GM19193 (cell line): ENCODE measurements around the gene NEK5.

Experiments used
- POLR2A ChIP-seq: IDR thresholded peaks from 4 replicates; pipeline ENCODE4 v1.6.1; 2011; ENCODE audit not compliant: insufficient read depth, insufficient read length; ENCODE audit errors: extremely low read depth

The NEK5 gene

DNA sequence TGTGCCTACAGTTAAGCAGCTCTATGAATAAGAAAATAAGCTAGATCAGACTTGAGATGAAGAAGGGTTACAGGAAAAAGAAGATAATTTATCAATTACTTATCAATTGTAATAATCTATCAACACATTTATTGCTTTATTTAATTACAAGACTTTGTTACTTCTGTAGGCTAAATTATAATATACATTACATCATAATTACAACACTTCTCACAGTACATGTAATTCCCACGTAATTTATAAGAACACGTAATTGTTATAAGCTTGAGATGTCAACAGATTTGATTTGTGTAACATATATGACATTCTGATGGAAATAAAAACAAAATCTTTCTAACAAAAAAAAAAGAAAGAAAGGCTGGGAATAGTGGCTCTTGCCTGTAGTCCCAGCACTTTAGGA, 36.8 kb downstream of the NEK5 start:
- no peak for TF ChIP-seq POLR2A

DNA sequence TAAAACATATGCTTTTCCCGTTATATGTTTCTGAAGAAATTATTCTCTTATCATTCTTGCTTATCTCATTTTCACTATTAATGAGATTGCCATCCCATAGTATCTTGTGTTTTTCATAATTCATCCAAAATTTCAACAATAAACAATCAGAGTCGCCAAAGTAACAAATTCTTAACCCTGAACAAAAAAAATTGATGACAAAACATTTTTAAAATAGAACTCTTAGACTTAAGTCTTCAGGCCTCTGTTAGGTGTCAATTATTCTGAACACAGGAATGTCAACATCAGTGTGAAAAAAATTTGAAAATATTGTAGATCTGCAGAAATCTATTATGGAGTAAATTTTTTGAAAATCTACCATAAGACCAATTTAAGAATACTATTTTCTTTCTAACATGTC, 37.4 kb downstream of the NEK5 start:
- TF ChIP-seq POLR2A = no peak

DNA sequence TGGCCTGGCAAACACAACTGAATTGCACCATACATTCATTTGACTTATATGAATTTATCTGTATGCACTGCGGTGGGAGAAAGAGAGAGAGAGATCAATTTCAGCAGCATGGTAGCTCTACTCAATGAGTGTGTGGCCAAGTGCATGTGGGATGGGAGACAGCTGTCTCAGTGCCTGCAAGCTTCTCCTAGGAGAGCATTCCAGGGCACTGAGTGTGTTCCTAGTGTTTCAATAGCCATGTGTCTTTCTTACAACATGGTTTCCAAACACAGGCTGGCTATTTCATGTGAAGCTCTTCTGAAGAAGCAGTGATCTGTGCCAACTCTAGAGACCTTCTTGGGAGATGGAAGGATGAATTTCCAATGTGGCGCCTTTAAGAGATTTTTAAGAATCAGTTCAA, 43.5 kb downstream of the NEK5 start:
- no peak for TF ChIP-seq POLR2A

DNA sequence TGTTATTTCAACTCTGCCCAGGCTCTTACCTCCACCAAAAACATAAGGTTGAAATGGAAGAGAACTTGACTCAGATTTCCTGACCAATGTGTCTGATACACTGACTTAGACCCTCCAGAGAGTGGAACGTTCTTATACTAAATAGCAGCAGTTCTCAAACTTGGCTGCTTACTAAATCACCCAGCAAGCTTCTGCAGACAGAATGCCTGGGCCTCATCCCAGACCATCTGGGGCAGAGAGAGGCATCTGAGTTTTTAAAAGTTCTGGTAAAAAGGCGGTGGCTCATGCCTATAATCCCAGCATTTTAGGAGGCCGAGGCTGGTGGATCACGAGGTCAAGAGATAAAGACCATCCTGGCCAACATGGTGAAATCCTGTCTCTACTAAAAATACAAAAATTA, 46.3 kb downstream of the NEK5 start:
- TF ChIP-seq POLR2A = no peak

DNA sequence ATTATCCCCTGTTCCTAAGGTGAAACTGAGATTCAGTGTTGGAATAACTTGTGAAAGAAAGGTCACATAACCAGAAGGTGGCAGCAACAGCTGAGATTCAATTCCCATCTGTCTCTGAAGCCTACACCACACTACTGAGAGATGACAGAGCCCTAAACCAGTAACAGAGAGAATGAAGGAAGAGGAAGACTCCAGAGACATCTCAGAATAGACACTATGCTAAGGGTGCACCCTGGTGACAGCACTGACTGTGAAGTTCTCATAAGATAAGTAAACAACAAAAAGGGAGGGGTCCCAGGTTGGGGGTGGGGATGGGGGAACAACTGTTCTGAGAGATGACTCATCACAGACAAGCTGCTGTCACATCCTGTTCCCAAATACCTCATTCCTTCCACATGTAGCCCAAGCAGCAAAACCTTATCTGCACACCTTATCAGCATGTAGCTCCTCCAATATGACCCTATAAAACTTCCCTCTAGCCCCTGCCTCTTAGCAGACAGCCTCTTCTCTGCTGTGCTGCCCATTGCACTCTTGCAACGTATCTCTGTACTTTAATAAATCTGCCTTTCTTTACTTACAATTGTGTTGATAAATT, 57.8 kb downstream of the NEK5 start:
- TF ChIP-seq POLR2A = no peak

DNA sequence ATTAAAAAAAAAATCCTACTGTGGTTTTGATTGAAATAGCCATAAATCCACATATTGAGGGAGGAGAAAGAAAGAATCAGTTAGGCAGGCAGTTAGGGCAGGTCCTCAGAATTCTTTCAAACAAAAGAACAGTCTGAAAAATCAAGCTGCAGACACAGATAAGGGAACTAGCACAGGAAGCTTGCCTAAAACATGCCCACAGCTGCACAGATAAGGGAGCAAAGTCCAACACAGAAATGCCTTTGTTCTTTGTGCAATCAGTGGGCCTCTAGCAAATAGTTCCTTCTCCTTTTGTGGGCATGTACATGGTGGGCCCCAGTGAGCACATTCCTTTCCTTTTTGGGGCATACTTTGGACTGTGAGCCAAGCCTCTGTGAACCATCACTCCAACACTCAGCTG, 61.6 kb downstream of the NEK5 start:
- TF ChIP-seq POLR2A = no peak

DNA sequence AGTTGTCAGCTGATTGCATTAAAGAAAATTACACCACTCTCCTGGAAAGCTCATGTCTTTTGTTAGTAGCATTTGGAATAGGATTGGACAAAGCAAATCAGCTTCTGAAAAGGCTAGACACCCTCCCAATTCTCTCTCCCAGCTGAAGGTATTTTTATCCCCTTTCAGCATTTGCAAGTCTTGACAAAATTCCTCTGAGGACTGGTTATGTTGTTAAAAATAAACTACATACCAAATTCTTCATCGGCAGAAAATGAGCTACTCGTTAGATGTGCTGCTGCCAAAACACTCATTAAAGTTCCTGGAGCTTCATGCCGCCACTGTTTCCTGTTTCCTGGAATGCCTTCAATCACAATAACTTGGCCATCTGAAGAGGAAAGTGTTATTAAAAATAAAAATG, 67.3 kb downstream of the NEK5 start:
- no peak for TF ChIP-seq POLR2A

DNA sequence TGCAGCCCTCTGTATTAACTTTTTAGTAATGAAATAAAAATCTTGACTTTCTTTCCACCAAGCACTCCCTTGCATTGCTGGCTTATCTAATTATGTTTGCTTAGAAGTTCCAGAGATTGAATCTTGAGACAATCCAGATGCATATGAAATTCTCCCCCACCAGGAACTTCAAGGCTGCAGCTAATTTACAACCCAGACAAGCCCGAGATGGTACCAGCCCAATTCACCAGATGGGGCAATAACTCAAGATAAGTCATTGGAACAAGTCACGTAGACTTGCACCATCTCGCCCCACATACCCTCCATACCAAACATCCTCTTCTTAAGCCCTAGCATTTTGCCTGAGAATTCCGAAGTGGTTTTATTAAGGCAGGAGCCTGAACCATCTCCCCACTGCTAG, 75.4 kb downstream of the NEK5 start:
- TF ChIP-seq POLR2A = no peak

DNA sequence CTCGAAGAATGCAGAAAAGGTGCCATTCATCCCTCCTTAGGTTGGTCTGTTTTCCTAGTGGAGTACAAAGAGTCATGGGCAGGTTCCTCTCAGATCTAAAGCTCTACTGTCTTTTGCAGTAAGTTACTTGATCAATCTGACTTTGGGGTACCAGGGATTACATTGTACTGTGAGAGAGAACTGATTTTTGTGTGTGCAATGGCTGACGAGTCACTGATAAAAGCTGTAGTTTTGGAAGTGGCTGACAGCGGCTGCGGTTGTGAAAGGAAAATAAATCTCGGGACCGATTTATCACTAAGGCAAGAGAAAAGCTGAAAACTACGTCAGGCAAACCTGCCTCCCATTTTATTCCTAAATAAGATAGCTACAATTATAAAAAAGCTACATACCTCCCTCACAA, 77.5 kb downstream of the NEK5 start:
- TF ChIP-seq POLR2A = no peak

DNA sequence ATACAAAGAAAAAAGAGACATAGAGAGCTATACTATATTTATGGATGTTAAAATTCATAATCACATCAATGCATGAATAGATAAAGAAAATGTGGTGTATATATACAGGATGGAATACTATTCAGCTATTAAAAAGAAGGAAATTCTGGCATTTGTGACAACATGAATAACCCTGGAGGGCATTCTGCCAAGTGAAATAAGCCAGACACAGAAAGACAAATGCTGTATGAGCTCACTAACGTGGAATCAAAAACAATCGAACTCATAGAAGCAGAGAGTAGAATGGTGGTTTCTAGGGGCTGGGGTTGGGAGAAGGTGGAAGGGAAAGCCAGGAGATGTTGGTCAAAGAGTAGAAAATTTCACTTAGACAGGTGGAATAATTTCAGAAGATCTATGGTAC, 80.4 kb downstream of the NEK5 start:
- TF ChIP-seq POLR2A = no peak

DNA sequence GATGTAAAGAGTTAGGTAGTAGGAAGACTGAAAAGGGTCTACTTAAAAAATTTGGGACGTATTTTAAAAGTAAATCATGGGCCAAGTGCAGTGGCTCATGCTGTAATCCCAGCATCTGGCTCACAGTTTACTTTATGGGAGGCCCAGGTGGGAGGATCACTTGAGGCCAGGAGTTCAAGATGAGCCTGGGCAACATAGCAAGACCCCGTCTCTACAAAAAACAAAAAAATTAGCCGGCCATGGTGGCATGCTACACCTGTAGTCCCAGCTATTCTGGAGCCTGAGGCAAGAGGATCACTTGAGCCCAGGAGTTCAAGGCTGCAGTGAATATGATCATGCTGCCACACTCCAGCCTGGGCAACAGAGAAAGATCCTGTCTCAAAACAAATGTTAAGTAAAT, 81.4 kb downstream of the NEK5 start:
- TF ChIP-seq POLR2A = no peak

DNA sequence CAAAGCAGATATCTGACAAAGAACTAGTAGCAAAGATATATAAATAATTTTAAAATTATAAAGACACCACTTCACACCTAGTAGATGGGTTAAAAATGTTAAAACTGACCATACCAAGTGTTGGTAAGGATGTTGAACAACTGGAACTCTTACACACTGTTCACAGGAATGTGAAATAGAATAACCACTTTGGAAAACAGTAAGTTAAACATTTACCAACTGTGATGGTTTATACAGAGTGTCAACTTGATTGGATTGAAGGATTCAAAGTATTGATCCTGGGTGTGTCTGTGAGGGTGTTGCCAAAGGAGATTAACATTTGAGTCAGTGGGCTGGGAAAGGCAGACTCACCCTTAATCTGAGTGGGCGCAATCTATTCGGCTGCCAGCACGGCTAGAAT, 85.2 kb downstream of the NEK5 start:
- TF ChIP-seq POLR2A = no peak

DNA sequence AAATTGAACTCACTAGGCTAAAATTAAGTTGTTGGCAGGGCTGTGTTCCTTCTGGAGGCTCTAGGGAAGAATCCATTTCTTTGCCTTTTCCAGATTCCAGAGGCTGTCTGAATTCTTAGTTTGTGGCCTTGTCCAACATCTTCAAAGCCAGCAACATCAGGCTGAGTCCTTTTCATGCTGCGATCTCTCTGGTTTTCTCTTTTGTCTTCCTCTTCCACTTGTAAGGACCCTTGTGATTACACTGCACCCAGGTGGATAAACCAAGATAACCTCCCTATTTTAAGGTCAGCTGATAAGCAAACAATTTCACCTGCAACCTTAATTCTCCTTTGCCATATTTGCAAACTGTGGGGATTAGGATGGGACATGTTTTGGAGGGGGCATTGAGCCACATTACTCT, 92.8 kb downstream of the NEK5 start:
- TF ChIP-seq POLR2A = no peak

DNA sequence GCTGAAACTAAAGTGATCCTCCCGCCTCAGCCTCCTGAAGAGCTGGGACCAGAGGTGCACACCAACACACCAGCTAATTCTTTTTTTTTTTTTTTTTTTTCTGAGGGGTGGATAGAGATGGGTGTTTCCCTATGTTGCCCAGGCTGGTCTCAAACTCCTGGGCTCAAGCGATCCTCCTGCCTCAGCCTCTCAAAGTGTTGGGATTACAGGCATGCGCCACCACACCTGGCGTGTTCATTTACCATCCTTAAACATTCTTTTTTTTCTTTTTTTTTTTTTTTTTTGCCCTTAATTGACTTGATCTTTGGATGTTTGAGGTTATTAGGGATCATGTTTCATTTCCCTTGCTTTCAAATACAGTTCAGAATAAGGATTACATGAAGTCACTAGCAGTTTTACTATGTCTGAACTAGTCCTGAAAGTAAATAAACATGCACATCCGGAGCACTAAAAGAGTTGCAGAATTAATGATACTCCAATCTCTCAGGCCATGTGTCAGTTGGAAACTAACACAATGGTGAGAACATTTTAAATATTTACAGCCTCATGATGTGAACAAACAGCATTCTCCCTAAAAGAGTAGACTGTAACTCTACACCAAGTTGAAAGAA, 94.2 kb downstream of the NEK5 start:
- TF ChIP-seq POLR2A = no peak

DNA sequence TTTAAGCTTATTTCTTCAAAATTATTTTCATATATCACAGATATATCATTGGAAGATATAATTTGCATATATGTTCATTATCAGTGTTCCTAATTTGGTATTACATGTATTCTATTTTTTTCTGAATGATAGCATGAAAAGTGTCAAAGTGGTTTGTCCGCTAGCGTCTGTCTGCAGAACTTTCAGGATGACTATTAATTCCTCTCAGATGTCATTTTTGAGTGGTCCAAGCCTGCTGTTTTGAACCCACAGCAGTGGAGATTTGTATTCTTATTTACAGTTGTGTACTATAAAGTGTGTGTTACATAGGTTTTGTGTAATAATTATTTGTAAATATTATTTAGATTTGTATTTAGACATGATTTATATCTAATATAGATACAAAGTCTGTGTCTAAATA, 95.8 kb downstream of the NEK5 start:
- TF ChIP-seq POLR2A = no peak

DNA sequence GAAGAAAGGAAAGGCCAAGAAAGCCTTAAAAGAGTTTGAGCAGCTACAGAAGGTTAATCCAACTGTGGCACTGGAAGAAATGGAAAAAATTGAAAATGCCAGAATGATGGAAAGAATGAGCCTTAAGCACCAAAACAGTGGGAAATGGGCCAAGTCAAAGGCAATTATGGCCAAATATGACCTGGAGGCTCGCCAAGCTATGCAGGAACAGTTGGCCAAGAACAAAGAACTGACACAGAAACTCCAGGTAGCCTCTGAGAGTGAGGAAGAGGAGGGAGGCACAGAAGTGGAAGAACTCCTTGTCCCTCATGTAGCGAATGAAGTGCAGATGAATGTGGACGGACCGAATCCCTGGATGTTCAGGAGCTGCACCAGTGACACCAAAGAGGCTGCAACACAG, 99.3 kb downstream of the NEK5 start:
- TF ChIP-seq POLR2A = no peak

DNA sequence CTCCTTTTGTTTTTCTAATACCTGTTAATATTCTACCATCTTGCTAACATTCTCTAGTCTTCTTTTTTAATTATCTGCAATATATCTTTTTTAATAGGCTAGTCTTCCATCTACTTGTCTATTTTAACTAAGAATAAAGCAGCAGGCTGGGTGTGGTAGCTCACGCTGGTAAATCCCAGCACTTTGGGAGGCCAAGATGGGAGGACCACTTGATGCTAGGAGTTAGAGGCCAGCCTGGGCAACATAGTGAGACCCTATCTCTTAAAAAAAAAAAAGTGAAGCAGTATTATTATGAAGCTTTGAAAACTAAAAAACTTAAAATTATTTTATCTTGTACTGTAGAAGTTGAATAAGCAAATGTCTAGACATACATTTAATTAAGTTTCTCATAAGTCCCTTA, 101.0 kb downstream of the NEK5 start:
- no peak for TF ChIP-seq POLR2A
